ENCODE data around the gene HOXA5. TPM values are rescaled to one million over a fixed set of nuclear protein-coding genes. Genes with fewer than 3 reads are reported as not detected.

The HOXA5 gene
- total RNA-seq, 1 experiment from 2014 or later = 53.0 TPM

GRCh38 chr7:27173511-27173955 lies 30.1 kb upstream of the HOXA5 start:
- in situ Hi-C loops (cut with HindIII; ENCODE audit: low pct_unique_long_range_greater_than_20kb, low sequenced_read_pairs) = no loop called here
- peak; percentile 65 for DNase-seq (ENCODE audit: low read depth)

- peak; percentile 87 for DNase-seq (ENCODE audit: low read depth)
- in situ Hi-C loops (cut with HindIII; ENCODE audit: low pct_unique_long_range_greater_than_20kb, low sequenced_read_pairs) = no loop called here
These were observed 29.5 kb upstream of the HOXA5 start for GRCh38 chr7:27172823-27173510.

GRCh38 chr7:27172315-27172774 lies 28.9 kb upstream of the HOXA5 start:
- DNase-seq (ENCODE audit: low read depth) = peak; percentile 62
- in situ Hi-C loops (cut with HindIII; ENCODE audit: low pct_unique_long_range_greater_than_20kb, low sequenced_read_pairs) = no loop called here

- in situ Hi-C loops (cut with HindIII; ENCODE audit: low pct_unique_long_range_greater_than_20kb, low sequenced_read_pairs) = no loop called here
- DNase-seq (ENCODE audit: low read depth) = peak; percentile 70
These were observed 28.3 kb upstream of the HOXA5 start for GRCh38 chr7:27171637-27172314.

- in situ Hi-C loops (cut with HindIII; ENCODE audit: low pct_unique_long_range_greater_than_20kb, low sequenced_read_pairs) = no loop called here
- peak; percentile 65 for DNase-seq (ENCODE audit: low read depth)
These were observed 27.8 kb upstream of the HOXA5 start for GRCh38 chr7:27171325-27171636.

GRCh38 chr7:27170426-27171324 lies 27.2 kb upstream of the HOXA5 start:
- DNase-seq (ENCODE audit: low read depth) = peak; percentile 43
- in situ Hi-C loops (cut with HindIII; ENCODE audit: low pct_unique_long_range_greater_than_20kb, low sequenced_read_pairs) = no loop called here

GRCh38 chr7:27169658-27170425 lies 26.4 kb upstream of the HOXA5 start:
- in situ Hi-C loops (cut with HindIII; ENCODE audit: low pct_unique_long_range_greater_than_20kb, low sequenced_read_pairs) = no loop called here
- peak; percentile 71 for DNase-seq (ENCODE audit: low read depth)

- peak; percentile 72 for DNase-seq (ENCODE audit: low read depth)
- in situ Hi-C loops (cut with HindIII; ENCODE audit: low pct_unique_long_range_greater_than_20kb, low sequenced_read_pairs) = no loop called here
These were observed 24.9 kb upstream of the HOXA5 start for GRCh38 chr7:27168265-27168947.

- in situ Hi-C loops (cut with HindIII; ENCODE audit: low pct_unique_long_range_greater_than_20kb, low sequenced_read_pairs) = no loop called here
- DNase-seq (ENCODE audit: low read depth) = no peak
These were observed 24.4 kb upstream of the HOXA5 start for GRCh38 chr7:27167916-27168264.

- in situ Hi-C loops (cut with HindIII; ENCODE audit: low pct_unique_long_range_greater_than_20kb, low sequenced_read_pairs) = no loop called here
- peak; percentile 65 for DNase-seq (ENCODE audit: low read depth)
These were observed 23.3 kb upstream of the HOXA5 start for GRCh38 chr7:27166531-27167505.

- in situ Hi-C loops (cut with HindIII; ENCODE audit: low pct_unique_long_range_greater_than_20kb, low sequenced_read_pairs) = no loop called here
- peak; percentile 52 for DNase-seq (ENCODE audit: low read depth)
These were observed 22.6 kb upstream of the HOXA5 start for GRCh38 chr7:27165996-27166530.

GRCh38 chr7:27165089-27165995 lies 21.9 kb upstream of the HOXA5 start, which contains the start of gene HOXA9:
HOXA9 (minus strand) TSS chr7:27165537; CDS start chr7:27165457, 80 bp downstream.
- DNase-seq (ENCODE audit: low read depth) = peak; percentile 91
- in situ Hi-C loops (cut with HindIII; ENCODE audit: low pct_unique_long_range_greater_than_20kb, low sequenced_read_pairs) = no loop called here

GRCh38 chr7:27164367-27165088 lies 21.0 kb upstream of the HOXA5 start:
- peak; percentile 54 for DNase-seq (ENCODE audit: low read depth)

GRCh38 chr7:27164045-27164366 lies 20.5 kb upstream of the HOXA5 start:
- DNase-seq (ENCODE audit: low read depth) = no peak
- in situ Hi-C loops (cut with HindIII; ENCODE audit: low pct_unique_long_range_greater_than_20kb, low sequenced_read_pairs) = loop anchor here (5.0 kb wide), 1 partner anchor 37 kb away; no protein-coding TSS in a partner anchor

More at GRCh38 chr7:27164367-27165088, 21.0 kb upstream of the HOXA5 start:
- in situ Hi-C loops (cut with HindIII; ENCODE audit: low pct_unique_long_range_greater_than_20kb, low sequenced_read_pairs) = loop anchor here (5.0 kb wide), 1 partner anchor 37 kb away; no protein-coding TSS in a partner anchor
